Activated CD4-positive, alpha-beta T cell treated with anti-CD3 and anti-CD28 coated beads, Interleukin-2, amount 10 ng/mL, durations not matched to agents 24 days and 14 days (primary cell): ENCODE results near the gene EBLN2. TPM values are rescaled to one million over a fixed set of nuclear protein-coding genes. Genes with fewer than 3 reads are reported as not detected.

Source experiments
- DNase-seq: peaks from one replicate; pipeline ENCODE4 v3.0.0; 2022
- H3K27ac Mint-ChIP-seq: one replicate; pipeline ENCODE4 v1.8.0; 2022; ENCODE audit warnings: mild to moderate bottlenecking, mixed read lengths
- H3K27me3 Mint-ChIP-seq: one replicate; pipeline ENCODE4 v1.8.0; 2022; ENCODE audit warnings: mixed read lengths
- H3K36me3 Mint-ChIP-seq: one replicate; pipeline ENCODE4 v1.8.0; 2022; ENCODE audit warnings: low read depth, mild to moderate bottlenecking, mixed read lengths
- H3K4me1 Mint-ChIP-seq: one replicate; pipeline ENCODE4 v1.8.0; 2021; ENCODE audit warnings: mixed read lengths
- H3K4me3 Mint-ChIP-seq: one replicate; pipeline ENCODE4 v1.8.0; 2022; ENCODE audit warnings: mild to moderate bottlenecking, moderate library complexity, mixed read lengths
- H3K9me3 Mint-ChIP-seq: one replicate; pipeline ENCODE4 v1.8.0; 2021; ENCODE audit warnings: mixed read lengths
- intact Hi-C: fragments of 100-400 bp; cut with micrococcal nuclease; formaldehyde crosslinking; loops from one replicate; pipeline ENCODE4 v1.15.1; 2023
- total RNA-seq: library from RNA; stranded (reverse); gene quantifications from 2 replicates; pipeline ENCODE4 v1.2.3, GENCODE V29; 2022

Gene EBLN2
- total RNA-seq, 1 donor from 2014 or later: 7.8 TPM

DNA sequence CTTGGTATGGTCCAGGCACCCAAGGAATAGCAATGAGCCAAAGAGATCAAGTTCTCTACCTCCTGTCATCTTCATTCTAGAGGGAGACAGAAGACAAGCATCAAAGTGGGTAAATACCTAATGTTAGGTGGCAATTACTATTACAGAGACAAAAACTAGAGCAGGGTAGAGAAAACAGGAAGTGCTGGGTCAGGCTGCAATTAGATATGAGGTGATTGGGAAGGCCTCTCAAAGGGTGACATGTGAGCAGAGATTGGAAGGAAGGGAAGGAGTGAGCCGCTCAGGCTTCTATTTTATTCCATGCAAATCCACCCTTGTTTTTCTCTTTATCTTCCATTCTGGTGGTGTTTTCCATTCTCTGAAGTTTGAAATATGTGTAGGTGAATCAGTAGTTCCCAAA, 37.4 kb downstream of the EBLN2 start:
- no peak overlapping the region for H3K27ac Mint-ChIP-seq
- no peaks in the 10 kb centered on the region for H3K9me3 Mint-ChIP-seq
- no peak for DNase-seq
- intact Hi-C loops: no loop called here
- no peaks in the 10 kb centered on the region for H3K36me3 Mint-ChIP-seq
- no peak overlapping the region for H3K4me3 Mint-ChIP-seq
- H3K4me1 Mint-ChIP-seq: peaks cover 6% of the 10 kb centered on the region
- peaks cover 2% of the 10 kb centered on the region for H3K27me3 Mint-ChIP-seq

GRCh38 chr3:73100741-73101559, 39.5 kb downstream of the EBLN2 start:
- H3K36me3 Mint-ChIP-seq: no peaks in the 10 kb centered on the region
- intact Hi-C loops: loop anchor here (1.0 kb wide), 1 partner anchor 401 kb away; no protein-coding TSS in a partner anchor

DNA sequence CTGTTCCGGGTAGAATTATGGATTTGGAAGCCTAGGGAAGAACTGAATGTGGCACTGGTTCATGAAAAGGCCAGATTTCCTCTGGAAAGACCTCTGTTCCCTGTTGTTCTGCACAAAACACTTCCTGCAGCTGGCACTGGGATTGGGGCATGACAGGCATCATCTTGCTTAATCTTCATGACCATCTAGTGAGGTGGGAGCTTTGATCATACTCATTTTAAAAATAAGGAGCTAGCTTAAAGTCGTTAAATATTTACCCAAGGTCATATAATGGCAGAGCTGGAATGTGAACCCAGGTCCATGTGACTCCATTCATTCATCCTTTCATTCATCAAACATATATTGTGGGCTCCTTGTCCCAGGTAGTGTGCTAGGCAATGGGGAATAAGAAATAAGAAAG, 40.4 kb downstream of the EBLN2 start:
- H3K36me3 Mint-ChIP-seq: no peaks in the 10 kb centered on the region
- no peak for DNase-seq
- no peak overlapping the region for H3K4me3 Mint-ChIP-seq
- H3K4me1 Mint-ChIP-seq: no peaks in the 10 kb centered on the region
- intact Hi-C loops: loop anchor here (1.0 kb wide), 1 partner anchor 400 kb away; no protein-coding TSS in a partner anchor
- no peaks in the 10 kb centered on the region for H3K9me3 Mint-ChIP-seq
- no peaks in the 10 kb centered on the region for H3K27me3 Mint-ChIP-seq
- no peak overlapping the region for H3K27ac Mint-ChIP-seq

More at GRCh38 chr3:73100741-73101559, 39.5 kb downstream of the EBLN2 start:
- Mint-ChIP-seq H3K4me3 (no peak overlapping the region), H3K9me3 (no peaks in the 10 kb centered on the region), H3K27ac (no peak overlapping the region), H3K27me3 (no peaks in the 10 kb centered on the region), H3K4me1 (no peaks in the 10 kb centered on the region)
- peak; percentile 92 for DNase-seq

DNA sequence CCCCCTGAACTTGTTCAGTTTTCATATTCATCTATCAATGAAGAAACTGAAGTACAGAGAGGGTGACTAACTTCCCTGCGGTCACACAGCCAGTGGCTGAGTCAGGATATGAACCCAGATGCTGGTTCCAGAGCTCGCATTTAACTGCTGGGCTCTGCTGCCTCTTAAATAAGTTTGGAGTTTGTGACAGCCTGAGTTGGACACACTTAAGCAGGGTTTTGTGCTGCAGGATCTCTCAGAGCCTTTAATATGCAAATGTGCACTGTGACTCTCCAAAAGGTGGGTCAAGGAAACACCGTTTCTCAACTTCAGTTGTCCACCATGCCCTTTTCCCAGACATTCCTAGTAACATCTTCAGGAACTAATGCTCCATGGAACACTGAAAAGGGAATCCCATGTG, 45.8 kb downstream of the EBLN2 start:
- Mint-ChIP-seq H3K27me3 (no peaks in the 10 kb centered on the region), H3K4me1 (no peaks in the 10 kb centered on the region), H3K9me3 (no peaks in the 10 kb centered on the region), H3K4me3 (no peak overlapping the region), H3K36me3 (no peaks in the 10 kb centered on the region), H3K27ac (no peak overlapping the region)
- intact Hi-C loops: no loop called here
- no peak for DNase-seq

- no peak for DNase-seq
- Mint-ChIP-seq H3K4me1 (no peaks in the 10 kb centered on the region), H3K27me3 (no peaks in the 10 kb centered on the region), H3K9me3 (no peaks in the 10 kb centered on the region), H3K4me3 (no peak overlapping the region), H3K36me3 (no peaks in the 10 kb centered on the region), H3K27ac (no peak overlapping the region)
- intact Hi-C loops: no loop called here
Observed at GRCh38 chr3:73107676-73108187, 46.3 kb downstream of the EBLN2 start.

DNA sequence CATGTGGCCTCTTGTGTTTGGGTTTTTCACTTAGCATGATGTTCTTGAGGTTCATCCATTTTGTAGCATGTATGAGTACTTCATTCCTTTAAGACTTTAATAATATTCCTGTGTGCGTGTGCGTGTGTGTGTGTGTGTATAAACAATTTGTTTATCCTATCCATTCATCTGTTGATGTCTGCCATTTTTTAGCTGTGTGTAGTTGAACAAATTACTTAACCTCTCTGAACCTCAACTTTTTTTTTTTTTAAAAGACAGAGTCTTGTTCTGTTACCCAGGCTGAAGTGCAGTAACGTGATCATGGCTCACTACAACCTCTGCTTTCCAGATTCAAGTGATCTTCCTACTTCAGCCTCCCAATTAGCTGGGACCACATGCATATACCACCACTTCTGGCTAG, 47.3 kb downstream of the EBLN2 start:
- intact Hi-C loops: no loop called here
- Mint-ChIP-seq H3K27me3 (no peaks in the 10 kb centered on the region), H3K27ac (no peak overlapping the region), H3K9me3 (no peaks in the 10 kb centered on the region), H3K4me1 (no peaks in the 10 kb centered on the region), H3K36me3 (no peaks in the 10 kb centered on the region), H3K4me3 (no peak overlapping the region)
- DNase-seq: no peak

- H3K27ac Mint-ChIP-seq: no peak overlapping the region
- H3K27me3 Mint-ChIP-seq: no peaks in the 10 kb centered on the region
- intact Hi-C loops: no loop called here
- H3K36me3 Mint-ChIP-seq: no peaks in the 10 kb centered on the region
- H3K4me1 Mint-ChIP-seq: no peaks in the 10 kb centered on the region
- no peak for DNase-seq
- no peak overlapping the region for H3K4me3 Mint-ChIP-seq
- H3K9me3 Mint-ChIP-seq: no peaks in the 10 kb centered on the region
Observed at GRCh38 chr3:73110530-73110929, 49.1 kb downstream of the EBLN2 start.

Other genes with a start within 250 kb of the EBLN2 start
- 46.8 and 47.2 TPM in 2 replicates for gene SHQ1, start 213.2 kb upstream of the EBLN2 start, total RNA-seq
- gene GXYLT2, start 173.6 kb upstream of the EBLN2 start, total RNA-seq: not detected in 2 replicates
- gene PPP4R2, start 64.8 kb upstream of the EBLN2 start, total RNA-seq: 105 and 107 TPM in 2 replicates